Caco-2 (cell line): ENCODE data around the gene TARS3. TPM values are rescaled to one million over a fixed set of nuclear protein-coding genes. Genes with fewer than 3 reads are reported as not detected.

Source experiments
- BruUV-seq: library from RNA; stranded (reverse); fragments of 400-500 nt; replicated peaks from 2 replicates; lab custom pipeline; 2021; lab: Mats Ljungman, UMichigan
- CTCF ChIA-PET: fragments of 300-600 bp; sonication (Branson Sonifier 250); formaldehyde crosslinking; loops from one replicate; lab custom pipeline; 2022; ENCODE audit warnings: antibody characterized with exemption; lab: Charles Lee
- POLR2A ChIA-PET: fragments of 300-600 bp; sonication (Branson Sonifier 250); formaldehyde crosslinking; loops from one replicate; lab custom pipeline; 2022; ENCODE audit warnings: antibody characterized with exemption; lab: Charles Lee
- DNase-seq, 2 experiments: peaks; one replicate each; pipeline versions ENCODE4 v3.0.0 to v3.0.0-alpha.2; 2020 to 2022
- H3K27me3 ChIP-seq: replicated peaks from 2 replicates; pipeline ENCODE4 v1.6.0; 2011; ENCODE audit warnings: low read length; ENCODE audit not compliant: control insufficient read depth, insufficient read depth
- H3K36me3 ChIP-seq: 2 replicates; pipeline ENCODE4 v1.5.1; 2011; ENCODE audit warnings: low read length; ENCODE audit not compliant: control insufficient read depth, insufficient read depth
- H3K4me1 ChIP-seq: fragments of 250-450 bp; sonication (Bioruptor Pico); 2 replicates; pipeline ENCODE4 v1.5.1; 2020; ENCODE audit warnings: mild to moderate bottlenecking
- H3K4me3 ChIP-seq: 2 replicates; pipeline ENCODE4 v1.5.1; 2011; ENCODE audit warnings: low read depth, mild to moderate bottlenecking, control low read depth, low read length
- H3K9me3 ChIP-seq: fragments of 250-450 bp; sonication (Bioruptor Pico); 2 replicates; pipeline ENCODE4 v1.5.1; 2020; ENCODE audit warnings: mild to moderate bottlenecking, moderate library complexity
- H3K27ac Mint-ChIP-seq: one replicate; pipeline ENCODE4 v1.8.0; 2022; ENCODE audit warnings: mixed read lengths; ENCODE audit not compliant: unreplicated experiment
- H3K27me3 Mint-ChIP-seq: one replicate; pipeline ENCODE4 v1.8.0; 2022; ENCODE audit warnings: mixed read lengths; ENCODE audit not compliant: insufficient read depth, unreplicated experiment
- H3K36me3 Mint-ChIP-seq: one replicate; pipeline ENCODE4 v1.8.0; 2022; ENCODE audit warnings: mild to moderate bottlenecking, mixed read lengths; ENCODE audit not compliant: insufficient read depth, unreplicated experiment
- H3K4me1 Mint-ChIP-seq: one replicate; pipeline ENCODE4 v1.8.0; 2022; ENCODE audit warnings: low read depth, mixed read lengths; ENCODE audit not compliant: unreplicated experiment
- H3K4me3 Mint-ChIP-seq: one replicate; pipeline ENCODE4 v1.8.0; 2022; ENCODE audit warnings: mild to moderate bottlenecking, moderate library complexity, mixed read lengths; ENCODE audit not compliant: unreplicated experiment
- H3K9me3 Mint-ChIP-seq: one replicate; pipeline ENCODE4 v1.8.0; 2022; ENCODE audit warnings: mixed read lengths; ENCODE audit not compliant: unreplicated experiment
- CTCF ChIP-seq, 2 experiments: fragments of 200-600 bp in 1 of 2; IDR thresholded peaks; 1 replicate in 1 of 2; 2 replicates in 1 of 2; pipeline versions ENCODE4 v1.5.1 to v1.8.0; 2011 to 2022; ENCODE audit warnings: antibody characterized with exemption in 1 of 2, control low read depth in 1 of 2, inconsistent platforms in 1 of 2, low read depth in 1 of 2, low read length in 1 of 2, mild to moderate bottlenecking in 1 of 2, moderate library complexity in 1 of 2; ENCODE audit not compliant: insufficient read depth in 1 of 2, severe bottlenecking in 1 of 2, unreplicated experiment in 1 of 2
- intact Hi-C: fragments of 100-400 bp; cut with micrococcal nuclease; formaldehyde crosslinking; loops from one replicate; pipeline ENCODE4 v1.10.0; 2022; ENCODE audit not compliant: unreplicated experiment
- total RNA-seq: library from RNA; stranded (reverse); gene quantifications from 2 replicates; pipeline ENCODE4 v1.2.3, GENCODE V29; 2022

Gene TARS3
- total RNA-seq, 1 experiment from 2014 or later = 9.8 TPM

GRCh38 chr15:101733545-101733944 lies 9.3 kb upstream of the TARS3 start:
- no peak for DNase-seq

GRCh38 chr15:101732772-101733171 lies 8.5 kb upstream of the TARS3 start:
- Histone ChIP-seq H3K27me3 (no peaks in the 10 kb centered on the region), H3K4me3 (no peak overlapping the region), H3K9me3 (no peaks in the 10 kb centered on the region), H3K36me3 (no peaks in the 10 kb centered on the region), H3K4me1 (no peaks in the 10 kb centered on the region)
- Mint-ChIP-seq H3K4me1 (no peaks in the 10 kb centered on the region), H3K9me3 (no peaks in the 10 kb centered on the region), H3K36me3 (no peaks in the 10 kb centered on the region), H3K27ac (no peak overlapping the region), H3K27me3 (peaks cover 11% of the 10 kb centered on the region), H3K4me3 (no peak overlapping the region)
- DNase-seq = no peak
- ChIA-PET POLR2A (no interaction called here), CTCF (no interaction called here)
- TF ChIP-seq CTCF (IDR thresholded peaks at IDR 0.05; ENCODE audit: insufficient read depth in 1 of 2, low read depth in 1 of 2, low read length in 1 of 2, severe bottlenecking in 1 of 2, unreplicated experiment in 1 of 2) = no peak
- BruUV-seq = no TSS peak
- intact Hi-C loops = no loop called here

More at GRCh38 chr15:101733545-101733944, 9.3 kb upstream of the TARS3 start:
- CTCF ChIA-PET = no interaction called here
- Histone ChIP-seq H3K9me3 (no peaks in the 10 kb centered on the region), H3K36me3 (no peaks in the 10 kb centered on the region), H3K27me3 (no peaks in the 10 kb centered on the region), H3K4me3 (no peak overlapping the region), H3K4me1 (no peaks in the 10 kb centered on the region)
- H3K4me3 Mint-ChIP-seq = no peak overlapping the region
- no peaks in the 10 kb centered on the region for H3K36me3 Mint-ChIP-seq
- BruUV-seq = no TSS peak
- H3K27me3 Mint-ChIP-seq = peaks cover 11% of the 10 kb centered on the region
- POLR2A ChIA-PET = no interaction called here
- H3K4me1 Mint-ChIP-seq = no peaks in the 10 kb centered on the region
- intact Hi-C loops = no loop called here
- H3K9me3 Mint-ChIP-seq = no peaks in the 10 kb centered on the region
- TF ChIP-seq CTCF (IDR thresholded peaks at IDR 0.05; ENCODE audit: insufficient read depth in 1 of 2, low read depth in 1 of 2, low read length in 1 of 2, severe bottlenecking in 1 of 2, unreplicated experiment in 1 of 2) = no peak
- H3K27ac Mint-ChIP-seq = no peak overlapping the region

- Histone ChIP-seq H3K4me3 (no peak overlapping the region), H3K27me3 (no peaks in the 10 kb centered on the region), H3K36me3 (no peaks in the 10 kb centered on the region), H3K4me1 (no peaks in the 10 kb centered on the region), H3K9me3 (no peaks in the 10 kb centered on the region)
- H3K27ac Mint-ChIP-seq = no peak overlapping the region
- POLR2A ChIA-PET = no interaction called here
- H3K27me3 Mint-ChIP-seq = peaks cover 11% of the 10 kb centered on the region
- intact Hi-C loops = no loop called here
- H3K9me3 Mint-ChIP-seq = no peaks in the 10 kb centered on the region
- no peaks in the 10 kb centered on the region for H3K36me3 Mint-ChIP-seq
- DNase-seq = no peak
- H3K4me3 Mint-ChIP-seq = no peak overlapping the region
- TF ChIP-seq CTCF (IDR thresholded peaks at IDR 0.05; ENCODE audit: insufficient read depth in 1 of 2, low read depth in 1 of 2, low read length in 1 of 2, severe bottlenecking in 1 of 2, unreplicated experiment in 1 of 2) = no peak
- no TSS peak for BruUV-seq
- no peaks in the 10 kb centered on the region for H3K4me1 Mint-ChIP-seq
- CTCF ChIA-PET = no interaction called here
Measured at GRCh38 chr15:101731746-101732145, 7.5 kb upstream of the TARS3 start.
